ENCODE measurements around the gene DLX1.

Gene DLX1

DNA sequence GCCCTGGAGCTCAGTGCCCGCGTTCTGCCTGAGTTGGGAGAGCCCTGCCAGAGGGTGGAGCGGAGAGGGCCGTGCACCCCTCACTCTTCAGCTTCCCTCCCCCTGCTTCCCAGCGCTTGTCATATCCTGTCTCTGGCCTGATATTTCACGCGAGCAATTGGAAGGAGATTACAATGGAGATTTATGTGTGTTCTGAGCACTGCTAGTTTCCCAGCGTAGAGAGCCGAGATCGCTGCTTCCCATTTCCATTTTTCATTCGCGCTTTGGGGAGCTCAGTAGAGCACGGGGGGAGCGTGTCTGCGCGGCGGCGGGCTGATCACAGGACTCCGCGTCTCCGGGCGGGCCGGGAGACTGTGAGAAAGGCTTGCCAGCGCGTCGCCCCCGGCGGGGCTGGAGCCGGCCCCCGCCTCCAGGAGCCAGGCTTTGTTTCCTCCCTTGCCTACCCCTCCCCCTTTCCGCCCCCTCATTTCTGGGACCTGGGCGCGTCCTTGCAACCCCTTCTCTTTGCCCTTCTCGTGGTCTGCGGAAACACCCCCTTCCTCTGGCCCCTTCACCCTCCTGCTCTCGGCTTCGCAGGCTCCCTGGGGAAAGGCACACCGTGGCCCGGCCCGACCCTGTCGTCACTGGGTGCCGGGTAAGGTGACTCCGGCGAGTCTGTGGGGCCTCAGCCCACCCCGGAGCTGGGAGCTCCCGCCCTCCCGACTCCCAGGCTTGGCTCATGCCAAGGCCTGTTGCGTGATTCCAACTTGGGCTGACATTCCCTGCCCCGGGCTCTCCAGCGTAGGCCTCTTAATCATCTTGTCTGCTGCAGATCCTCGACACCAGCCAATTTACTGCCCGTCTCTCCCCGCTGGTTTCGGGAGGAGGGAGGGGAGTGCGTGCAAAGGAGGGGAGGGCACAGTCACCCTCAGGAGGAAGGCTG, 11.6 kb downstream of the DLX1 start:
- TF ChIP-seq, protein P1, sequence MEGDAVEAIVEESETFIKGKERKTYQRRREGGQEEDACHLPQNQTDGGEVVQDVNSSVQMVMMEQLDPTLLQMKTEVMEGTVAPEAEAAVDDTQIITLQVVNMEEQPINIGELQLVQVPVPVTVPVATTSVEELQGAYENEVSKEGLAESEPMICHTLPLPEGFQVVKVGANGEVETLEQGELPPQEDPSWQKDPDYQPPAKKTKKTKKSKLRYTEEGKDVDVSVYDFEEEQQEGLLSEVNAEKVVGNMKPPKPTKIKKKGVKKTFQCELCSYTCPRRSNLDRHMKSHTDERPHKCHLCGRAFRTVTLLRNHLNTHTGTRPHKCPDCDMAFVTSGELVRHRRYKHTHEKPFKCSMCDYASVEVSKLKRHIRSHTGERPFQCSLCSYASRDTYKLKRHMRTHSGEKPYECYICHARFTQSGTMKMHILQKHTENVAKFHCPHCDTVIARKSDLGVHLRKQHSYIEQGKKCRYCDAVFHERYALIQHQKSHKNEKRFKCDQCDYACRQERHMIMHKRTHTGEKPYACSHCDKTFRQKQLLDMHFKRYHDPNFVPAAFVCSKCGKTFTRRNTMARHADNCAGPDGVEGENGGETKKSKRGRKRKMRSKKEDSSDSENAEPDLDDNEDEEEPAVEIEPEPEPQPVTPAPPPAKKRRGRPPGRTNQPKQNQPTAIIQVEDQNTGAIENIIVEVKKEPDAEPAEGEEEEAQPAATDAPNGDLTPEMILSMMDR (conservative IDR thresholded peaks at IDR 0.05; ENCODE audit: low read depth): no peak
- ChIA-PET POLR2A (ENCODE audit: low non-redundant PET) (interaction anchor here (0.5 to 1.2 kb wide), 3 partner anchors 12 to 88 kb away, joined by 3 to 6 read pairs (median 3); partner anchors contain the start of gene DLX1), CTCF (interaction anchor here (0.6 to 0.9 kb wide), 6 partner anchors 31 to 365 kb away, joined by 3 to 5 read pairs (median 4); no protein-coding TSS in a partner anchor)
- peak; percentile 83 for DNase-seq (ENCODE audit: low spot score)
- H3K27ac ChIP-seq: peak overlapping the region; percentile 100

DNA sequence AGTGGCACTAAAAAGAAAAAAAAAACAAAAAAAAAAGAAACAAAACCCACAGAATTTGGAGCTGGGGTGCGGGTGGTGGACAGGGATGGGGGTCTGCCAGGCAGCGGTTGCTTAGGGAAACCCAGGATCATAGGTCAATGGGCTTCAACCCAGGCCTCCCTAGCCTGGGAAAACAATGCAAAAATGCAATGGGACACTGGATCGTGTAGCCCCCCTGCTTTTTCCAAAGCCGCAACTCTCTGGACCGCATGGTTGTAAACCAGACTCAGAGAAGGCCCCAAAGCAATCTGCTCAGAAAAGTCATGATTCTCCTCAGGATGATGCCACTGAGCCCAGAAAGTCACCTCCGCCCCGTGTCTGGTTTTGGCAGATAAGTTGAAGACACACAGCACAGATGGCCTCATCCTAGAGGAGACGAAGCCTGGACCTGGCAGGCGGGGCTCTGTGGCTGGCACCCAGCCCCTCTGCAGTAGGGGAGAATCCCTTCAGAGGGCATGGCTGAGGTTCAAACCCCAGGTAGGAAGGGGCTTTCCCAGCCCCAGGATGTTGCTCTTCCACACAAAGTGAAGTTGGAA, 12.3 kb downstream of the DLX1 start:
- CTCF ChIA-PET: interaction anchor here (0.7 to 0.8 kb wide), 3 partner anchors 30 to 364 kb away, joined by 3 to 4 read pairs (median 3); no protein-coding TSS in a partner anchor
- POLR2A ChIA-PET (ENCODE audit: low non-redundant PET): interaction anchor here (0.6 kb wide), 1 partner anchor 88 kb away, joined by 3 read pairs; no protein-coding TSS in a partner anchor
- peak overlapping the region; percentile 100 for H3K27ac ChIP-seq
- TF ChIP-seq, protein P1 (conservative IDR thresholded peaks at IDR 0.05; ENCODE audit: low read depth): no peak
- DNase-seq (ENCODE audit: low spot score): no peak

DNA sequence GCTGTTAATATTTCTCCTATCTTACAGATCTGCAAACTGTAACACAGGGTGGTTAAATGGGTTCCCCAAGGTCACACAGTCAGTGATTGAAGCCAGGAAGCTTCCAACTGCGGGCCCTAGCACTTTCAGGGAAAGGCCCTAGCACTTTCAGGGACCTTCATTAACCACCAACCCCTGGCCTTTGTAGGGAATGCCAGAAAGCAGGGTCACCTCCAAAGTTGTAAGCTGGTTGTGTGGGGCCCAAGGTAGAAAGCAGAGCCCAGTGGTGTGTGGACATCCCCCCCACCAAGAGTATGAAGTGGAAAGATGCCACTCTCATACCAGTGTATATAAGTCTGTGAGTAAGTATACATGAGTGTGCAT, 13.0 kb downstream of the DLX1 start:
- TF ChIP-seq, protein P1 (conservative IDR thresholded peaks at IDR 0.05; ENCODE audit: low read depth): no peak
- peak overlapping the region; percentile 100 for H3K27ac ChIP-seq
- ChIA-PET POLR2A (ENCODE audit: low non-redundant PET) (no interaction called here), CTCF (no interaction called here)
- DNase-seq (ENCODE audit: low spot score): no peak

DNA sequence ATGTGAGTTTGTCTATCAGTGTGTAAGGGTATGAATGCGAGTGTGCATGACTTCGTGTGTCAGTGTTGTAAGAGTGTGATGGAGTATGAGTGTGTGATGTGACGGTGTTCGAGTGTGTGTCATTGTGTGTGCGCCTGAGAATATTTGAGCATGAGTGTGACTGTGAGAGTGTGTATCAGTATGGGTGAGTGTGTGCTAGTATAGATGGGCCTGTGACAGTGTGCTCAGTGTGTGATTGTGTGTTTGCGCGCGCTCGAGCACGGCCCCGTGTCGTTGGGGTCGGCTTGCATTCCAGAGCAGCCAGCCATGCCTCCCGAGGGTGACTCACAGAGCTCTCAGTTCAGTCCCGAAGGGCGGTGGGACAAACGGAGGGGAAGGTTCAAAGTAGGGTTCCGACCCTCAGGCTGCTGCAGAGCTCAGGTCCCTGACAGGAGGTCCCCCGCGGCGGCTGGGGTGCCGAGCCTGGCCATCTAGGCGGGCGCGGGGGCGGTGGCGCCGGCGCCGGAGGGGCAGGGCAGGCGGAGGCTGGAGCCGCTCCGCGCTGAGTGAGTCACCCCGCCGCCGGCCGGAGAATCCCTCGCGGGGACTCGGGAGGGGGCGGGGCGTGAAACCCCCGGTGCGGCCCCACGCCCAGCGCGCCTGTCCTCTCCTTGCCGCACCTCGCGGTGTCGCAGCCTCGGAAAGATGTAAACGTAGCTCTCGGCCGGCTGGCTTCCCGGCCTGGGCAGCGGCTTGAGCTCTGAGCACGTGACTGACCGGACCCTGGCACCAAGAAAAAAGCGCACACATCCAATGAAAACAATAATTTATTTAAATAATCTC, 13.6 kb downstream of the DLX1 start:
- POLR2A ChIA-PET (ENCODE audit: low non-redundant PET): no interaction called here
- TF ChIP-seq, protein P1 (conservative IDR thresholded peaks at IDR 0.05; ENCODE audit: low read depth): no peak
- H3K27ac ChIP-seq: peak overlapping the region; percentile 100
- CTCF ChIA-PET: interaction anchor here (1.6 kb wide), 1 partner anchor 28 kb away, joined by 6 read pairs; no protein-coding TSS in a partner anchor
- no peak for DNase-seq (ENCODE audit: low spot score)

DNA sequence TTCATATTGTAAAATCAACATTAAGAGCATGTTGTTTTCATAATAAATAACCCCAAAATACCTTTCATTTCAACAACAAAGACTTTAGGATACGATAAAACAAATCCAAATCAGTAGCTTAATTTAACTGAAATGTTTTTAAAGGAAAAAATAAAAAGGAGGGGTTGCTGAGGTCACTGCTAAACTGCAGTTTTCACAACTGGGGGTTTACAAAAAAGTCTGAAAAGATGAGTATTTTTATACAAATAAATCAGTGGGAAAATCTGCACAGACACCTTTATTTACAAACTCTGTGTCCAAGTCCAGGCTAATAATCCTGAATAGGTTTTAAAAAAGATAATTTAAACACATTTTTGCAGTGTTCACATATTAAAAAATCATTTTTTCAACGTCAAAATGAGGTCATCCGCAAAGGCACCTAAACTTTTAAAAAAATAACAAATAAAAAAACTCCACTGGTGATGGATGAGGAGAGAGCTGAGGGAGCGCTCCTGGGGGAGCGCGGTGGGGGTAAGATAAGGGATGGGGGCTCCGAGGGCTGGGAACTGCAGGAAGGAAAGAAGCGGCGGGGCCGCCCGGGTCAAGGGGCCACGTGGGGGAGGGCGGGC, 14.3 kb downstream of the DLX1 start:
- ChIA-PET CTCF (interaction anchor here (1.6 kb wide), 1 partner anchor 28 kb away, joined by 6 read pairs; no protein-coding TSS in a partner anchor), POLR2A (ENCODE audit: low non-redundant PET) (no interaction called here)
- TF ChIP-seq, protein P1 (conservative IDR thresholded peaks at IDR 0.05; ENCODE audit: low read depth): no peak
- no peak for DNase-seq (ENCODE audit: low spot score)
- peak overlapping the region; percentile 100 for H3K27ac ChIP-seq

Measured in RWPE1 (cell line).